ENCODE results near the gene DDRGK1. TPM values are rescaled to one million over a fixed set of nuclear protein-coding genes. Genes with fewer than 3 reads are reported as not detected.

DDRGK1 gene
- polyA plus RNA-seq (2013, experiment 1 of 2): 32.8 TPM
- polyA plus RNA-seq (2013, experiment 2 of 2): 31.5 TPM

DNA sequence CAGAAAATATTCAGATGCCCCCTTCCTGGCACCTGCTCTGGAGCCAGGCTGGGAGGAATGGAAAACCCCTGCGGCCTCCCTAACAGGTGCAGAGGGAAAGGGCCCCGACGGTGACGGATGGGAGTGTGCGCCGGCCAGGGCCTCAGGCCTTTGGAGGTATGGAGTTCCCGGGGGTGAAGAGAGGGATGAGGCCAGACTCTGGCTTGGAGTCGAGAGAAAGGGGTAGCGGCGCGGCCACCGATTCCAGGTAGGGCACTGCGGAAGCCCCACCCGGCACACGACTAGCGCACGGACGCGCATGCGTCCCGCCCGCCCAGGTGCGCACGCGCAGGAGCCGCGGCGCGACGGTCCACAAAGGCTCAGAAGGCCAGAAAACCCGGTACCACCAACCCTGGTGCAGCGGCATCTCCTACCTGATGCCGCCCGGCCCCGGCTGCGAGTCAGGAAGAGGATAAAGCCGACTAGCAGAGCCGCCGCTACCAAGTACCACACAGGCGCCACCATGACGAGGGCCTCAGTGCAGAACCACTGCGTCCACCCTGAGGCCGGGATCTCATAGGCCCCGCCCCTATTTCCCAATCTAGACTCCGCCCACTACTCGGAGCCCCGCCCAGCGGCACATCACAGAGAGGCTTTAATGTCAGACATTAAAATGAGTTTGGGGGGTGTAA is at the start of gene DDRGK1:
Gene DDRGK1, minus strand, starts transcription at position 559 of the 671 bp plus-strand sequence. Its CDS starts 55 bp downstream, at position 504.
- no peaks in the 10 kb centered on the region for H3K27me3 ChIP-seq (ENCODE audit: insufficient read depth, low read length)
- H3K9ac ChIP-seq (ENCODE audit: low read depth, low read length): peak within 1 kb of the TSS; percentile 94
- H3K4me1 ChIP-seq (ENCODE audit: insufficient read depth, low read length): no peaks in the 10 kb centered on the region
- peaks cover 25% of the 10 kb centered on the region for H3K36me3 ChIP-seq (ENCODE audit: insufficient read depth, low read length)
- peak within 1 kb of the TSS; percentile 97 for H3K4me3 ChIP-seq (ENCODE audit: low read length)
- under 1% methylated on average over 48 of the region's 48 CpGs for WGBS
- no peaks in the 10 kb centered on the region for H3K9me3 ChIP-seq (ENCODE audit: insufficient read depth, low read depth, low read length)
- peak within 1 kb of the TSS; percentile 94 for H3K27ac ChIP-seq (ENCODE audit: low read depth, low read length)

DNA sequence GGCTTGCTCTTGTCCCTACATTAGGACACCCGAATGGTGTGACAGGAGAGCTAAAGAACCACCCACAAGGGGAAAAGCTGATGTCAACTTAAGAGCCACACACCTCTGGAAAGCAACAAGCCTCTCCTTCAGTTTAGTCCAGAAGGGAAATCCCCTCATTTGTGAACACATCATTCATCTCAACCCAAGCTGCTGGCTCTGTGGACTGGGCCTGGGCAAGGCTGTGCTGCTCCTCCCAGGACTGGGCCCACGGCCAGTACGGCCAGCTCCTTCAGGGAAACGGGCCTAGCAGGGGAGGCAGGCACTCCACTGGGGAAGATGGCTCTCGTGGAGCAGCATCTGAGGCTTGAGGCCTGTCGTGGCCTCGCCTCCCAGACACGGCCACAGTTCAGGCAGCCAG is 47.3 kb upstream of the DDRGK1 start:
- 92% methylated on average over 8 of the region's 8 CpGs for WGBS
- Histone ChIP-seq H3K9ac (ENCODE audit: low read depth, low read length) (no peak overlapping the region), H3K9me3 (ENCODE audit: insufficient read depth, low read depth, low read length) (no peaks in the 10 kb centered on the region), H3K4me1 (ENCODE audit: insufficient read depth, low read length) (no peaks in the 10 kb centered on the region), H3K27me3 (ENCODE audit: insufficient read depth, low read length) (peaks cover 26% of the 10 kb centered on the region), H3K36me3 (ENCODE audit: insufficient read depth, low read length) (0 out of 2 replicates have a peak, but pooled peaks cover 2% of the 10 kb centered on the region), H3K4me3 (ENCODE audit: low read length) (no peak overlapping the region), H3K27ac (ENCODE audit: low read depth, low read length) (no peak overlapping the region)

GRCh38 chr20:3250091-3250504 is 45.6 kb upstream of the DDRGK1 start:
- Histone ChIP-seq H3K9ac (ENCODE audit: low read depth, low read length) (no peak overlapping the region), H3K4me3 (ENCODE audit: low read length) (no peak overlapping the region), H3K27ac (ENCODE audit: low read depth, low read length) (no peak overlapping the region), H3K9me3 (ENCODE audit: insufficient read depth, low read depth, low read length) (no peaks in the 10 kb centered on the region), H3K4me1 (ENCODE audit: insufficient read depth, low read length) (no peaks in the 10 kb centered on the region), H3K27me3 (ENCODE audit: insufficient read depth, low read length) (peaks cover 26% of the 10 kb centered on the region), H3K36me3 (ENCODE audit: insufficient read depth, low read length) (0 out of 2 replicates have a peak, but pooled peaks cover 2% of the 10 kb centered on the region)
- WGBS: 24% methylated on average over 10 of the region's 10 CpGs

- peak overlapping the region; percentile 50 for H3K4me3 ChIP-seq (ENCODE audit: low read length)
These were observed 44.5 kb upstream of the DDRGK1 start for GRCh38 chr20:3248993-3249347.

DNA sequence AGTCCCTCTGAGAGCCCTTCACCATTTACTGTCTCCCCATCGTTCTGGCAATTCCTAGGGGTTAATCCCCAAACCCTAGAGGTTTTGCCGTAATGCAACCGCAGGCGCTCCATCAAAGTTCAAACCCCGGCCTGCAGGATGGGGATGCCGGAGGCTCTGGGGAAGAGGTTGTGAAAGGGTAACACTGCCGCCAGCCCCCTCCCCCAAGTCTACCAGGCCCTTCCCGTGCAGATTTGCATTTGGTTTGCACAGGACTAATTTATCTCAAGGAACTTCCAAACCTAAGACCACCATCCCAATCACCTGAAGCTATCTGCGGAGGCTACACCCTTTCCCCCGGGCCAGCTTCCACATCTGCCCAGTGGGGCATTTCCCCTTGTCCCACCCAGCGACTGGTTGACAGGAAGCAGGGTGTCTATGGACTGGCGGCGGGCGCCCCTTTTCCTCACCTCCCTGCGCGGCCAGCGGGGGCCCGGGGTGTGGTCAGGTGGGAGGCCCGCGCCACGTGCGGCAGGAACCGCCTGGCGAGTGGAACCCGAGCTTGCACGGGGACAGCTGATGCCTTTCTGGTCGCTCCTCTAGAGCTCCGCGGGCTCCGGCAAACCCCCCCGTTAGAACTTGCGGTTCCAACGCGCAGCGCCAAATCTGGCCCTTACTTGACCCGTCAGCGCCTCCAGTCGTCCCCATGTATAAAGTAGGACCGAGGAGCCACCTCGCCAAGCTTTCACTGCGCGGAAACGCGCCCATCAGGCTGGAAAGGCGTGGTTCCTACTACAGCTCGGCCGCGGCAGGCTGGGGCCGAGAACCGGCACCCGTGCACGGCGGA is 43.9 kb upstream of the DDRGK1 start:
- Histone ChIP-seq H3K27ac (ENCODE audit: low read depth, low read length) (no peak overlapping the region), H3K9me3 (ENCODE audit: insufficient read depth, low read depth, low read length) (no peaks in the 10 kb centered on the region), H3K4me3 (ENCODE audit: low read length) (peak overlapping the region; percentile 50), H3K4me1 (ENCODE audit: insufficient read depth, low read length) (no peaks in the 10 kb centered on the region), H3K27me3 (ENCODE audit: insufficient read depth, low read length) (peaks cover 26% of the 10 kb centered on the region), H3K36me3 (ENCODE audit: insufficient read depth, low read length) (0 out of 2 replicates have a peak, but pooled peaks cover 2% of the 10 kb centered on the region), H3K9ac (ENCODE audit: low read depth, low read length) (no peak overlapping the region)
- WGBS: 8% methylated on average over 53 of the region's 53 CpGs

More at GRCh38 chr20:3248993-3249347, 44.5 kb upstream of the DDRGK1 start:
- peaks cover 26% of the 10 kb centered on the region for H3K27me3 ChIP-seq (ENCODE audit: insufficient read depth, low read length)
- H3K9ac ChIP-seq (ENCODE audit: low read depth, low read length): no peak overlapping the region
- 0 out of 2 replicates have a peak, but pooled peaks cover 2% of the 10 kb centered on the region for H3K36me3 ChIP-seq (ENCODE audit: insufficient read depth, low read length)
- 12% methylated on average over 16 of the region's 18 CpGs for WGBS
- H3K27ac ChIP-seq (ENCODE audit: low read depth, low read length): no peak overlapping the region
- H3K9me3 ChIP-seq (ENCODE audit: insufficient read depth, low read depth, low read length): no peaks in the 10 kb centered on the region
- H3K4me1 ChIP-seq (ENCODE audit: insufficient read depth, low read length): no peaks in the 10 kb centered on the region

DNA sequence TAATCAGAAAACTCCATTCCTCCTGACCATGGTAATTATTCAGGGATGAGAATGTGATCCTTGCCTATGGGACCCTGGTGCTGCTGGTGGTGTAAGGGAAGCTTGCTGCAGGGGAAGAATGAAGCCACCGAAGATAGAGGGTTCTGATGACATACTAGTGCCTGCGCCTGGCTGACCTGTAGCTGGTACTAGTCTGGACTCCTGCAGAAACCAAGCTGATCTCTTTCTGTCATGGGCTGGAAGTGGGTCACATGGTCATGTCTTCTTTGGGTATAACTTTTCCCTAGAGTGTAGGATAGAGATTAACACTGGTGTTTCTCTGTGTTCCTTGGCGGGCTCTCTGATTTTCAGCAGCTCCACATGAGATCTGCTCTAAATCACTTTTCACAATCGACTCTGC is 43.2 kb upstream of the DDRGK1 start:
- WGBS: 78% methylated on average over 4 of the region's 4 CpGs
- Histone ChIP-seq H3K36me3 (ENCODE audit: insufficient read depth, low read length) (0 out of 2 replicates have a peak, but pooled peaks cover under 1% of the 10 kb centered on the region), H3K27ac (ENCODE audit: low read depth, low read length) (no peak overlapping the region), H3K4me1 (ENCODE audit: insufficient read depth, low read length) (no peaks in the 10 kb centered on the region), H3K9me3 (ENCODE audit: insufficient read depth, low read depth, low read length) (no peaks in the 10 kb centered on the region), H3K27me3 (ENCODE audit: insufficient read depth, low read length) (peaks cover 26% of the 10 kb centered on the region), H3K4me3 (ENCODE audit: low read length) (no peak overlapping the region), H3K9ac (ENCODE audit: low read depth, low read length) (no peak overlapping the region)

- peaks cover 36% of the 10 kb centered on the region for H3K27me3 ChIP-seq (ENCODE audit: insufficient read depth, low read length)
- no peaks in the 10 kb centered on the region for H3K9me3 ChIP-seq (ENCODE audit: insufficient read depth, low read depth, low read length)
- H3K4me3 ChIP-seq (ENCODE audit: low read length): no peak overlapping the region
- no peaks in the 10 kb centered on the region for H3K36me3 ChIP-seq (ENCODE audit: insufficient read depth, low read length)
- 93% methylated on average over 1 of the region's 1 CpG for WGBS
- no peaks in the 10 kb centered on the region for H3K4me1 ChIP-seq (ENCODE audit: insufficient read depth, low read length)
- H3K27ac ChIP-seq (ENCODE audit: low read depth, low read length): no peak overlapping the region
- H3K9ac ChIP-seq (ENCODE audit: low read depth, low read length): no peak overlapping the region
These were observed 42.2 kb upstream of the DDRGK1 start for GRCh38 chr20:3246682-3247081.

GRCh38 chr20:3245711-3246110 is 41.2 kb upstream of the DDRGK1 start:
- H3K9me3 ChIP-seq (ENCODE audit: insufficient read depth, low read depth, low read length): no peaks in the 10 kb centered on the region
- no peaks in the 10 kb centered on the region for H3K4me1 ChIP-seq (ENCODE audit: insufficient read depth, low read length)
- H3K36me3 ChIP-seq (ENCODE audit: insufficient read depth, low read length): no peaks in the 10 kb centered on the region
- no peak overlapping the region for H3K9ac ChIP-seq (ENCODE audit: low read depth, low read length)
- no peak overlapping the region for H3K4me3 ChIP-seq (ENCODE audit: low read length)
- peaks cover 45% of the 10 kb centered on the region for H3K27me3 ChIP-seq (ENCODE audit: insufficient read depth, low read length)
- H3K27ac ChIP-seq (ENCODE audit: low read depth, low read length): no peak overlapping the region
- 48% methylated on average over 4 of the region's 4 CpGs for WGBS

- Histone ChIP-seq H3K27ac (ENCODE audit: low read depth, low read length) (no peak overlapping the region), H3K9me3 (ENCODE audit: insufficient read depth, low read depth, low read length) (no peaks in the 10 kb centered on the region), H3K9ac (ENCODE audit: low read depth, low read length) (no peak overlapping the region), H3K27me3 (ENCODE audit: insufficient read depth, low read length) (peaks cover 51% of the 10 kb centered on the region), H3K4me3 (ENCODE audit: low read length) (no peak overlapping the region), H3K36me3 (ENCODE audit: insufficient read depth, low read length) (no peaks in the 10 kb centered on the region), H3K4me1 (ENCODE audit: insufficient read depth, low read length) (no peaks in the 10 kb centered on the region)
- WGBS: 90% methylated on average over 2 of the region's 2 CpGs
These were observed 40.7 kb upstream of the DDRGK1 start for GRCh38 chr20:3245156-3245555.

DNA sequence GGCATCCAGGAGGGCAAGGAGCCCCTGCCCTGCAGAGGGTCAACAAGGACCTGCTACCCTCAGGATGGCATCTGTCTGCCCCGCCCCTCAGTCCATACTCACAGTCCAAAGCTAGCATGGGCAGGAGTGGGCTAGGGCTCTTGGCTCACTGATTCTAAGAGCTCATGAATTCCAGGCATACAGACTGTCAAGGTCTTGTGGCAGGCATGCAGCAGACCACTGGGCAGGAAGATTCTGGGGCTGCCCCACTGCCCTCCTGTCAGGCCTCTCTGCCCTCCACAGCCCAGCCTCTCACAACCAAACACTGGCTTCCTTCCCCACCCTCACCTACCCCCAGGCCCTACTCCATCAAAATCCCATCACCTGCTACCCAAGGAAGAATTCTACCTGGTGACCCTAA is 40.1 kb upstream of the DDRGK1 start:
- Histone ChIP-seq H3K4me3 (ENCODE audit: low read length) (no peak overlapping the region), H3K36me3 (ENCODE audit: insufficient read depth, low read length) (no peaks in the 10 kb centered on the region), H3K27me3 (ENCODE audit: insufficient read depth, low read length) (peaks cover 53% of the 10 kb centered on the region), H3K4me1 (ENCODE audit: insufficient read depth, low read length) (no peaks in the 10 kb centered on the region), H3K27ac (ENCODE audit: low read depth, low read length) (no peak overlapping the region), H3K9me3 (ENCODE audit: insufficient read depth, low read depth, low read length) (no peaks in the 10 kb centered on the region), H3K9ac (ENCODE audit: low read depth, low read length) (no peak overlapping the region)
- WGBS: 85% methylated on average over 1 of the region's 1 CpG

GRCh38 chr20:3243718-3244358 is 39.4 kb upstream of the DDRGK1 start:
- H3K27me3 ChIP-seq (ENCODE audit: insufficient read depth, low read length): peaks cover 53% of the 10 kb centered on the region
- H3K9ac ChIP-seq (ENCODE audit: low read depth, low read length): no peak overlapping the region
- no peaks in the 10 kb centered on the region for H3K36me3 ChIP-seq (ENCODE audit: insufficient read depth, low read length)
- no peak overlapping the region for H3K4me3 ChIP-seq (ENCODE audit: low read length)
- WGBS: 89% methylated on average over 11 of the region's 11 CpGs
- no peaks in the 10 kb centered on the region for H3K4me1 ChIP-seq (ENCODE audit: insufficient read depth, low read length)
- no peak overlapping the region for H3K27ac ChIP-seq (ENCODE audit: low read depth, low read length)
- no peaks in the 10 kb centered on the region for H3K9me3 ChIP-seq (ENCODE audit: insufficient read depth, low read depth, low read length)

Measured in HUES64 (cell line).